GM21825 (cell line): ENCODE measurements around the gene DBNL.

Source experiments
- ATAC-seq: cut with Tn5 transposase; IDR thresholded peaks from one replicate; pipeline ENCODE4 v1.9.1; 2021; ENCODE audit warnings: mild to moderate bottlenecking, moderate library complexity; ENCODE audit not compliant: unreplicated experiment

Gene DBNL

DNA sequence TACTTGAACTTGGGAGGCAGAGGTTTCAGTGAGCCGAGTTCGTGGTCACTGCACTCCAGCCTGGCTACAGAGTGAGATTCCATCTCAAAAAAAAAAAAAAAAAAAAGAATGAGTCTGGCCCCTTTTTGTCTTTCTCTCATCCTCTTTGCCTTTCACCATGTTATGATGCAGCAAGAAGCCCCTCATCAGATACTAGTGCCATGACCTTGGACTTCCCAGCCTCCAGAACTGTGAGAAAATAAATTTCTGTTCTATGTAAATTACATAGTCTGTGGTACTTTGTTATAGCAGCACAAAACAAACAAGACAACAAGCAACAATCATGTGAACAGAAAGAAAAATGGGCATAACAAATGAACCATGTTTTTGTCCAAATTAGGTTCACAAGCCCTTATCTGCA is 2.3 kb upstream of the DBNL start:
- ATAC-seq, result no peak

DNA sequence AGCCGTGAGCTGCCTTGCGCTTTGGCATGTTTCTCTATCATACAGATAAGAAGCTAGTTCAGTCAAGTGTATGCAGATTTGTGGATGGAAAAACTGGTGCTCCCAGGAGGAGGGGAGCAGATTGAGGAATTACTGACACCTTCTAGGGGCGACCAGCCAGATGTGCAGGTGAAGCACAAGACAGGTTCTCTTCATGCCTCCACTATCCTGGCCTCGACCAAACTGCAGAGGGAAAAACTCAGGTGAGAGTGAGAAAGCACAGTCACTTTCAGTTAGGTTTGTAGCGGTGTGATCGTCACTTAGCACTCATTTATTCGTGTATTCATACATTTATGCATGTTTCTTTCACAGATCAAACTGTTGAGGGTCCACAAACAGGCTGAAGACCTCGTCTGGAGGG is 600 bp upstream of the DBNL start:
- ATAC-seq, result no peak

DNA sequence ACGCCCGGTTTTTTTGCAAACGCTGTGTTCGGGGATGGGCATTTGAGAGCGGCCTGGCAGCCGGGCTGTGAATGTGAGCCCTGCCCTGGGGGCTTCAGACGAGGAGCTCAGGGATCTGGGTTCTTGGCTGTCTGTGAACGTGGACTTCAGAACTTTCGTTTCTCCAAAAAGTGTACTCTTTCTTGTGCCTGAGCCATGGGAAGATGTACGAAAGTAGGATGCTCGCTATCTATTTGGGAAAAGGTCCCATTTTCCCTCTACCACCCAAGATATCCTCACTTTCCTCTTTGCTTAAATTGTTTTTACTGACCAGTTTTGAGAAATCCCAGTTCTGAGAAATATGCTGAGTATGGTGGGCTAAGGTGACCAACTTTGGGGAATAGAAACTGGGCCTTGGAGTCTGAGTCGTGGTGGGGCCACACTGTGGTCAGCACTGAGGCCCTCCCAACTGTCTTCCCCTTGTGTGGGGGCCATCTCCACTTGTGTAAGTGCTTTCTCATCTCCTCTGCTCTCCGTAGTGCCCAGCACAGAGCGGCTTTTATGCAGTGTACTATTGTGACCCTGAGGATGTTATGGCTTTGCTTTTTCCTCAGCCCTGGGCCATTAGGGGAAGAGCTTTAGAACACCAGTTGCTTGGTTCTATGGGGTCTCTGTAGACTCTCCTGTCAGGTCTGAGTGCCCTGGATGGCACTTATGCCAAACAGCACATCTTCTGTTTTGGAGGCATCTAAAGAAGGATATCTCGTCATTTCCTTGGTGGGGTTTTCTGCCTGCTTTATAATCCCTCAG is 918 bp downstream of the DBNL start:
- no peak for ATAC-seq

- ATAC-seq, result peak; percentile 67
Measured at GRCh38 chr7:44046321-44047061, 2.0 kb downstream of the DBNL start.

DNA sequence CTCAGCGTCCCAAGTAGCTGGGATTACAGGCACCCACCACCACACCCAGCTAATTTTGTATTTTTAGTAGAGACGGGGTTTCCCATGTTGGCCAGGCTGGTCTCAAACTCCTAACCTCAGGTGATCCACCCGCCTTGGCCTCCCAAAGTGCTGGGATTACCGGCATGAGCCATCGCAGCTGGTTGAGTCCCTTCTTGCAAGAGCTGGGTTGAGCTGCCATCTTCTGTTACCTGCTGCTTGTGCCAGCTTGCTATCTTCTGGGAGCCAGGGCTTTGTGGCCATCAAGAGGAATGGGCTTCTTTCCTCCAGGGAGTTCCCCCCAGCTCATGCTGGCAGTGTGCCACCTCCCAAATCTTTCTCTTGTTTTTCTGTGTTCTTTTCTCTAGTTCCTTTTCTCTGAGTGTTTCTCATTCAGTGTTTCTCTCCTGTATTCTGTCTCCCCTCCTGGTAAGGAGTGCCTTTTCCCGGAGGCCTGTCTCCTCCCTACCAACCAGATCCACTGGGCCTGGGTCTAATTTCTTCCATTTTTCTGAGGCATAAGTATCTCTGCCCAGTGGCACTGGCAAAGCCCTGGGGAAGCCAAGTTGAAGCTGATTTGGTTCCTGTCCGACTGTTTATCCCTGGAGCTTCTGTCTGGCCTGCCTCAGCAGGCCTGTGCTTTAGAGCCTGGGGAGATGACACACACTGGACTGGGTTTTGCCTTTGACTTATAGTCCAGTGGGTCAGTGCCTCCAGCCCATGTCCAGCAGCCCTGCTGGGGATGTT is 3.7 kb downstream of the DBNL start:
- no peak for ATAC-seq

DNA sequence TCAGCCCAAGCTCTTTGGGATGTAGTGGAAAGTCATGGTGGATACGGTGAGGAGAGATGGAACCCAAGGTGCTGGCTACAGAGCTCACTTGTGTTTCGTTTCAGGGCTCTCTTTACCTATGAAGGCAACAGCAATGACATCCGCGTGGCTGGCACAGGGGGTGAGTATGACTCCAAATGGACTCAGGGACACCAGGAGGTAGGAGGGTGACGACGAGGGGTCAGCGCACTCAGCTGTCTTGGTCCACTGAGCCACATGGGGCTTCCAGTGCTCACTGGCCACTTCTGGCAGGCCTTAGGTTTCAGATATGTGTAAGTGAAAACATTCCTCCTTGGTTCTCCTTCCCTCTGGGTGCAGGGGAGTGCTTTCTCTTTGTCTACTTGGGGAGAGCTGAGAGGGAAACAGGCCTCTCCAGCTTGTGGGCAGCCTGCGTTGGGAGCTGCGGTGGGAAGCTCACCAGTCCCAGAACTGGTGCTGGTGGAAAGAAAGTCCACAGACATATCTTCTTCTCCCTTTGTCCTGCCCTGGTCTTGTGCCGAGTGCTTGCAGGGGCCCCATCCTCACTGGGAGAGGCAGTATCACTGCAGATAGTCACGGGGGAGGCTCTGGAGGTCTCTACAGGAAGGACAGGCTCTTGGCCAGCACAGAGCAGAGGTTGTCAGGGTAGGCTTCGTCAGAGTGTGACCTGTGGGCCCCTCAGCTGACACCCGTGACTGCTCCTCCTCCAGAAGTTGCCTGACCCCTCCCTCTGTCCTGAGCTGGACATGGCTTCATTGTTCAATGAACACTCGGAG is 5.8 kb downstream of the DBNL start:
- ATAC-seq, result no peak

GRCh38 chr7:44050915-44051560 is 6.5 kb downstream of the DBNL start:
- ATAC-seq, result no peak

GRCh38 chr7:44051611-44052220 is 7.2 kb downstream of the DBNL start:
- ATAC-seq, result no peak

- ATAC-seq, result no peak
Measured at GRCh38 chr7:44052771-44053365, 8.4 kb downstream of the DBNL start.

- no peak for ATAC-seq
Measured at GRCh38 chr7:44056681-44057080, 12.2 kb downstream of the DBNL start.

GRCh38 chr7:44057181-44057848 is 12.8 kb downstream of the DBNL start:
- no peak for ATAC-seq

DNA sequence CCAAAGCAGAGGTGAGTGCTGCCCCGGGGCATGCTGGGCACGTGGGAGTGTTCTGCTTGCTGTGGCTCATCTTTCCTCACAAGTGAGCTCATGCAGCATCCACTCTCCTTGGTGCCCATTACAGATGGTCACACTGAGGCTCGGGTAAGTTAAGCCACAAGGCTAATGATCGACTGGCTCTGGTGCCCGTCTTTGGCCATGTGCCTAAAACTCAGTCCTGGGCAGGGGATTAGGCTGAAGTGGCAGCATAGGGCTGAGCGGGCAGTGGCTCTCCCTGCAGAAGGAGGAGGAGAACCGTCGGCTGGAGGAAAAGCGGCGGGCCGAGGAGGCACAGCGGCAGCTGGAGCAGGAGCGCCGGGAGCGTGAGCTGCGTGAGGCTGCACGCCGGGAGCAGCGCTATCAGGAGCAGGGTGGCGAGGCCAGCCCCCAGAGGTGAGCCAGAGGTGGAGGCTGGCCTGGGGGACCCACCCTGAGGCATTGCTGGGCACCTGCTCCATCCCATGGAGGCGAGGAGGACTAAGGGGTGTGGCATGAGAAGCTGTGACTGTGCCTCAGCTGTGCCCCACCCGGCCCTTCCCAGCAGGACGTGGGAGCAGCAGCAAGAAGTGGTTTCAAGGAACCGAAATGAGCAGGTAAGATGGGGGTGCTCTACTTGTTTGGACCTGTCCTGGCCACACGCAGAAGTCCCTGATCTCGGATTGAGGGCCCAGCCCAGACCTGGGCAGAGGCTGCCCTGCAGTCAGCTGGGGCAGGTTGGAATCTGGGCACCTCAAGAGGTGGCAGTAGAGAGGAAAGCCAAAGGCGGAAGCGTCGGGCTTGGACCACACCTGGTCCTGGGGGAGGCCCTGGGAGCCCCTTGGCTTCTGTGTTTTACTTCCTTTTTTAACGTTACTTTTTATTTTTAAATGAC is 13.6 kb downstream of the DBNL start:
- no peak for ATAC-seq

DNA sequence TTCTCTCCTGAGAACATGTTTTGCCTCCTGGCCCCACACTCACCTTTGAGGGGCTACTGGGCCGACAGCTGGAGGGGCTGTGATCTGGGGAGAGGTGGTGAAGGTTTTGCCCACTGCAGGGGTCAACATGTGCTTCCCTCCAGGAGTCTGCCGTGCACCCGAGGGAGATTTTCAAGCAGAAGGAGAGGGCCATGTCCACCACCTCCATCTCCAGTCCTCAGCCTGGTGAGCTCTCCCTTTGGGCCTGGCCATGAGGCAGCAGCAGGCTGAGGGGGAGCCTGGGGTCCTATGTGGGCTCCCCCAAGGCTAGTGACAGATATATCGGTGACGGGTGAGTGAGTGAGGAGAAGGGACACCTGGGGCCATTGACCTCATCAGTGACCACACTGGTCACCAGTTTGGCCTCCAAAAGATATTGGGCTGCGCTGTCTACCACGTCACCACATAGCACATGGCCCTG is 14.3 kb downstream of the DBNL start:
- ATAC-seq, result no peak

DNA sequence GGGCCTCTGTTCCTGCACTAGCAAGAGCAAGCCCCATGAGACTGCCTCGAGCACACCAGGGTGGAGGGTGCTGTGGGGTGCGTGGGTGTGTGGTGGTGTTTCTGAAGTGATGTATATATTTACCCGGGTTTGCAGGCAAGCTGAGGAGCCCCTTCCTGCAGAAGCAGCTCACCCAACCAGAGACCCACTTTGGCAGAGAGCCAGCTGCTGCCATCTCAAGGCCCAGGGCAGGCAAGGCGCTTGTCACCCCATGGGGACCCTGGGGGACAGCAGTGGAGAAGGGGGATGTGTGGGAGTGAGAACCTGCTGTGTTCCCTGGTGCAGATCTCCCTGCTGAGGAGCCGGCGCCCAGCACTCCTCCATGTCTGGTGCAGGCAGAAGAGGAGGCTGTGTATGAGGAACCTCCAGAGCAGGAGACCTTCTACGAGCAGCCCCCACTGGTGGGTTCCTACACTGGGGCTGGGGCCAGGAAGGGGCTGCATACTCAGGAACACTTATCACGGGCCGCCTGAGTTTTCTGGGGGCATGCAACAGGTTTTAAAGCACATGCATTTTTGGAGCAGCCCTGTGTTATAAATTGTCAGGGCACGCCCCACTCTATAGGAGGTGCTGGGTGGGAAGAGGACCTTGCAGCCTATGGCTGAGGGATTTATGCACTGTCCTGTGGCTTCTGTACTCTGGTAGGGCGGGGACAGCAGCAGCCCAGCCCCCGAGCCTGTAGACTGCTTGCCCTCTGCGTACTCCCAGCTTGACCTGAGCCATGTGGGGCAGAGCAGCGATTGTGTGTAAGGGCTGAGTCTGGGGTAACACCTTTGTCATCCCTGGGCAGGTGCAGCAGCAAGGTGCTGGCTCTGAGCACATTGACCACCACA is 15.0 kb downstream of the DBNL start:
- no peak for ATAC-seq

DNA sequence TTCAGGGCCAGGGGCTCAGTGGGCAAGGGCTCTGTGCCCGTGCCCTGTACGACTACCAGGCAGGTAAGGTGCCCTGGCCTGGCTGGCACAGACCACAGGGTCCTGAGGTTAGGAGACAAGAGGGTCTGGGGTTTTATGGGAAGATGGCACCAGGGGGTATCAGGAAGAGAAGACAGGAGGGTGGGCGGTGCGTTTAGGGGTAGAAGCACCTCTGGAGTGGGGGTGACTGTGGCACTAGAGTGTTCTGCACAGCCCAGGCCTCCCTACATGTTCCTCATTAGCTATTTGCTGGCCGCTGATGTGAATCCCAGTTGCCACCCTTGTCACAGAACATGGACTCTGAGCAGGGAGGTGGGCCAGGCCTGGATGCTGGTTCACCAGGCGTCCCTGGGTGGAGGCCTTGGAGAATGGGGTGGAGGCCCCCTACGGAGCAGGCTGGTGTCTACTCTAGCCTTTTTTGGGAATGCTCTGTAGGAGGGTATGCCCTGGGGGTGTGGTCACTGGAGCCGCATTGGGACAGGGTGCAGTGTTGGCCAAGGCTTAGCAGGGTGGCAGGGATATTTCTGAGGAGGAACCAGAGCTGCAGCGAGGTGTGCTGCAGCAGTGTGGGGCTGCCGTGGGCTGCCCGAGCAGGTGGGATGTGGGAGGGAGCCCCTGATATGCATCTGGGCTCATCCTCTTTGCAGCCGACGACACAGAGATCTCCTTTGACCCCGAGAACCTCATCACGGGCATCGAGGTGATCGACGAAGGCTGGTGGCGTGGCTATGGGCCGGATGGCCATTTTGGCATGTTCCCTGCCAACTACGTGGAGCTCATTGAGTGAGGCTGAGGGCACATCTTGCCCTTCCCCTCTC is 15.8 kb downstream of the DBNL start:
- no peak for ATAC-seq
